H1 (cell line): Measurements from ENCODE around the gene HOMER2. TPM values are rescaled to one million over a fixed set of nuclear protein-coding genes. Genes with fewer than 3 reads are reported as not detected.
A peak's percentile ranks its signal among the peaks of the same experiment; 100 is the strongest.

ENCODE experiments used
- CBX5 ChIP-seq: fragments of 300-800, 300-1000 bp; sonication (generic); IDR thresholded peaks from 2 replicates; pipeline ENCODE4 v1.7.1; 2016; ENCODE audit warnings: antibody characterized with exemption, low read length, low read depth
- CHD7 ChIP-seq: fragments of 300-600 bp; sonication (generic); IDR thresholded peaks from 2 replicates; pipeline ENCODE4 v1.7.1; 2012; ENCODE audit warnings: low read length, moderate library complexity, mild to moderate bottlenecking, inconsistent platforms; ENCODE audit not compliant: insufficient replicate concordance
- CREB1 ChIP-seq: IDR thresholded peaks from 2 replicates; pipeline ENCODE4 v1.6.1; 2012; ENCODE audit warnings: inconsistent platforms
- HDAC6 ChIP-seq: IDR thresholded peaks from one replicate; pipeline ENCODE4 v1.7.1; 2012; ENCODE audit warnings: low read depth, mild to moderate bottlenecking, inconsistent platforms, low read length, moderate library complexity
- NANOG ChIP-seq: IDR thresholded peaks from 2 replicates; pipeline ENCODE4 v1.6.1; 2011; ENCODE audit warnings: low read length, low read depth, mild to moderate bottlenecking, inconsistent platforms; ENCODE audit not compliant: insufficient read depth, poor library complexity, severe bottlenecking
- RAD21 ChIP-seq, 2 experiments: IDR thresholded peaks in 1 of 2; conservative IDR thresholded peaks in 1 of 2; 2 replicates each; pipeline ENCODE4 v1.6.1; 2011; ENCODE audit warnings: low read depth in 2 of 2, low read length in 2 of 2, improper control_type of control experiment in 1 of 2, inconsistent platforms in 1 of 2, mild to moderate bottlenecking in 1 of 2, moderate library complexity in 1 of 2
- RBBP5 ChIP-seq: IDR thresholded peaks from 2 replicates; pipeline ENCODE4 v1.7.1; 2012; ENCODE audit warnings: low read depth, mild to moderate bottlenecking, inconsistent platforms, low read length, moderate library complexity, borderline replicate concordance
- RXRA ChIP-seq: IDR thresholded peaks from 2 replicates; pipeline ENCODE4 v1.6.1; 2011; ENCODE audit warnings: low read depth, mild to moderate bottlenecking, low read length, moderate library complexity; ENCODE audit not compliant: insufficient read depth
- SP1 ChIP-seq: IDR thresholded peaks from 2 replicates; pipeline ENCODE4 v1.6.1; 2011; ENCODE audit warnings: low read depth, low read length
- TAF7 ChIP-seq: optimal IDR thresholded peaks from 2 replicates; pipeline ENCODE3; 2011; ENCODE audit warnings: low read depth, mild to moderate bottlenecking, inconsistent platforms, low read length, moderate library complexity, borderline replicate concordance
- polyA plus RNA-seq, 7 experiments: library from polyadenylated mRNA; depleted of rRNA in 3 of 7; stranded (reverse) in 5 of 7; unstranded in 2 of 7; fragments of >200 nt in 5 of 7; fragments of 200-250 nt in 2 of 7; gene quantifications; 1 replicate in 5 of 7; 2 replicates in 1 of 7; 4 replicates in 1 of 7; pipeline versions ENCODE4 v1.2.1 to v1.2.3, GENCODE V29; 2011 to 2013; ENCODE audit warnings: missing spikeins in 2 of 7, mixed read lengths in 2 of 7
- total RNA-seq: library from RNA; stranded (reverse); fragmentation: NEBNext Ultra II Directional; extraction: Animal tissue kit (Norgen Biotek cat#: 25700); gene quantifications from 2 replicates; pipeline ENCODE4 v1.2.1, GENCODE V29; 2021

The HOMER2 gene
- total and polyA plus RNA-seq, 2 of the 8 experiments (the other 6 are each of a cell fraction or from before 2014, with no cell fraction given) = 12.5 to 27.6 TPM

- TF ChIP-seq CHD7 = no peak
- peak; percentile 69 for TF ChIP-seq RBBP5
- peak; percentile 60 for TF ChIP-seq CREB1
- no peak for TF ChIP-seq CBX5
- no peak for TF ChIP-seq TAF7
- TF ChIP-seq RXRA = no peak
- TF ChIP-seq HDAC6 = no peak
- TF ChIP-seq RAD21 (IDR thresholded peaks at IDR 0.05 in 1 of 2, conservative IDR thresholded peaks at IDR 0.05 in 1 of 2; ENCODE audit: low read depth in 2 of 2, low read length in 2 of 2) = peak in 1 of 2 experiments; percentile 28; a peak in 1 of 4 replicates
- no peak for TF ChIP-seq NANOG
- peak; percentile 99 for TF ChIP-seq SP1
Observed at GRCh38 chr15:82809308-82810060, 143.0 kb downstream of the HOMER2 start, which contains the start of gene WHAMM (continued).
